NCI-H187 treated with DMSO at 0.1 percent for 48 hours (cell line): ENCODE results near the gene MRC1.
"Not testable (repeated sequence)": the region's sequence is repeated elsewhere in the genome, so short reads cannot be mapped to it uniquely, and the experiment has no call there.

Source experiments
- DNase-seq: peaks from one replicate; lab custom pipeline; 2025; lab: John Stamatoyannopoulos, UW

MRC1 gene

DNA sequence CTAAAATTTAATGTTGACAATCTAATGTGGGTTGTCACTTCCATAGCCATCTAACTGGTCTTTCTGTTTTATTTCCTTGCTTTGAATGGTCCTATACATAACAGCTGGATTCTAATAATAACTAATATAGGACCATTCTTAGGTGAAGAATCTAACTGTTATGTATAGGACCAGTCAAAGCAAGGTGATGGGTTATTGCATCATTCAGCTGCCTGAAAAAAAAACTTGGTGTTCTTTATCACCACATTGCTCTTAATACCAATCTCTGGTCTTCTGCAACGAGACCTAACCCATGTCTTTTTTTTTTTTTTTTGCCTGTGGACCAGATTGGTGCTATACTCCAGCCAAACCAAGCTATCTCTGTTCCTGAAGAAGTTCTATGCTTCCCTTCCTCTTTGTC lies 96.9 kb downstream of the MRC1 start:
- no peak for DNase-seq

DNA sequence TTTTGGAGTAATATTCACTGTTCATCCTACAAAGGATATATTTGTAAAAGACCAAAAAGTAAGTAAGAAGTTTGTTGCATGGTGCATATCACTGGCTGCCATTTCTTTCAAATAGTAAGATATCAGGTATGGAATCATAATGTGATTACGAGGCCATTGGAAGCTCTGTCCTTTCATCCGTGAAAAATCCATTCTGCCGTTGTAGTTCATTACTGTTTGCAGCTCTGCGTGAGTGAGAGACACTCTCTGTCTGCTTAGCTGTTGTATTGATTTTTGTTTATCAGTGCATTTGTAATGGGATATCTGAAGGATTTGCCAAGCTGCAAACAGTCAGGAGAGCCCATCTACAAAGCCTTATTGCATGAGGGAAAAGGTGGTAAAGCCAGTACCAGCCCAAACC lies 98.5 kb downstream of the MRC1 start:
- no peak for DNase-seq

DNA sequence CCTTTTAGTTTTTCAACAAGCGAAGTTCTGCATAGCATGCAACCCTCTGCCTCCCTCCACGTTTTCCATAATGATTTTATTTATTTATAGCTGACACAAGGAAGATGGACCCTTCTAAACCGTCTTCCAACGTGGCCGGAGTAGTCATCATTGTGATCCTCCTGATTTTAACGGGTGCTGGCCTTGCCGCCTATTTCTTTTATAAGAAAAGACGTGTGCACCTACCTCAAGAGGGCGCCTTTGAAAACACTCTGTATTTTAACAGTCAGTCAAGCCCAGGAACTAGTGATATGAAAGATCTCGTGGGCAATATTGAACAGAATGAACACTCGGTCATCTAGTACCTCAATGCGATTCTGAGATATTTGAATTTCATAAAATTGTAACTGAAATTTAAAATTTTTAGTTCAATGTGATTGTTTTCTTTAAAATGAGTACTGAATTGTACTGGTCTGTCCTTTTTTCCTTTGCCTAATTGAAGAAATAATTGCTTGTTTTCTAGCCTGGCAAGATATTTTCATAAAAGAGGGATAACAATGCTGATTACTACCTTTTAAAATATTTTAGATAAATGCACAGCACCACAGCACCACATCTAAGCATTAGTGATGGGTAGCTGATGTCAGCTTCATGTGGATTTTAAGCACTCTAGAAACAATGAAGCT lies 101.1 kb downstream of the MRC1 start:
- DNase-seq, result no peak

DNA sequence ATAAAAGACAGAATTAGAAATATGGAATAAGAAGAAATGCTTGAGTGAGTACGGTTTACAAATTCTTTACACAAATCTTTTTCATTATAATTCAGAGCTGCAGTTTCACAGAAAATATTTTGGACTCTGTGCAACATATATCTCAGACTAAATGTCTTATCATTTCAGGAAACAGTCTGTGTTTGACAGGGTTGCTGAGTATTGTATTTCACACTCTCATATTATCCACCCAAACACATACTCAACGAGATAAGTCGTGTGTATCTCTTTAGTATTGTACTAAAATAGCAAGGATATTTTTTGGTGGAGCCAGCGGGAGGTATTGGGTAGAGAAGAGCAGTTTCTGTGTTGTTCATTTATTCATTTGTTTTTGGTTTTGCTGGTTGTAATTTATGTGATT lies 103.6 kb downstream of the MRC1 start:
- DNase-seq, result no peak

DNA sequence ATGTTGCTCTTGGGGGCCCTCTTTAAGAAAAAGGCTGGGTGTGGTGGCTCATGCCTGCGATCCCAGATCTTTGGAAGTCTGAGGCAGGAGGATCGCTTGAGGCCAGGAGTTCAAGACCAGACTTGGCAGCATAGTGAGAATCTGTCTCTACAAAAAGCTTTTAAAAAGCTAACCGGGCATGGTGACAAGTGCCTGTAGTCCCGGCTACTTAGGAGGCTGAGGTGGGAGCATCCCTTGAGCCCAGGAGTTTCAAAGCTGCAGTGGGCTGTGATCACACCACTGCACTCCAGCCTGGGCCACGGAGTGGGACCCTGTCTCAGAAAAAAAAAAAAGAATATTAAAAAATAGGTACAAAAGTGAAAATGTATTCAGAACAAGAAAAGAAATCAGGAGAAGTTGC lies 104.5 kb downstream of the MRC1 start:
- no peak for DNase-seq

DNA sequence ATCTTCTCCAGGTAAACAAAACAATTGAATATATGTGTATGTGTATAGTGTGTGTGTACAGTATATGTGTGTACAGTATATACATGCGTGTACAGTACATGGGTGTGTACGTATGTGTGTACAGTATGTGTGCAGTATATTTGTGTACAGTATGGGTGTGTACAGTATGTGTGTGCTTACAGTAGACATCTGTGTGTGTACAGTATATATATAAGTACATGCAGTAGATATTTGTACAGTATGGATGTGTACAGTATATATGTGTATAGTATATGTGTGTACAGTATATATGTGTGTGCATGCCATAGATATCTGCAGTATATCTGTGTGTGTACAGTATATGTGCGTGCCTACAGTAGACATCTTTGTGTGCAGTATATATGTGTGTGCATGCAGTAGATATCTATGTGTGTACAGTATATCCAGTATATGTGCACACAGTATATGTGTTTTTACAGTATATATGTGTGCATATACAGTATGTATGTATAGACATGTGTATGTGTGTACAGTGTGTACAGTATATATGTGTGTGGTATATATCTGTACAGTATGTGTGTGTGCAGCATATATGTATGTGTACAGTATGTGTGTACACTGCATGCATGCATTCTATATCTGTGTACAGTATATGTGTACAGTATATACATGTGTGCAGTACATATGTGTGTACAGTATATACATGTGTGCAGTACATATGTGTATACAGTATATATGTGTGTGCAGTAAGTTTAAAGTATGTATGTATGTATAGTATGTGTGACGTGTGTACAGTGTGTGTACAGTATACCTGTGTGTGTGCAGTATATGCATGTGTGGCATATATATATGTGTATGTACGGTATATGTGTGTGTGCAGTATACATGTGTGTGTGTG lies 105.3 kb downstream of the MRC1 start:
- no peak for DNase-seq

DNA sequence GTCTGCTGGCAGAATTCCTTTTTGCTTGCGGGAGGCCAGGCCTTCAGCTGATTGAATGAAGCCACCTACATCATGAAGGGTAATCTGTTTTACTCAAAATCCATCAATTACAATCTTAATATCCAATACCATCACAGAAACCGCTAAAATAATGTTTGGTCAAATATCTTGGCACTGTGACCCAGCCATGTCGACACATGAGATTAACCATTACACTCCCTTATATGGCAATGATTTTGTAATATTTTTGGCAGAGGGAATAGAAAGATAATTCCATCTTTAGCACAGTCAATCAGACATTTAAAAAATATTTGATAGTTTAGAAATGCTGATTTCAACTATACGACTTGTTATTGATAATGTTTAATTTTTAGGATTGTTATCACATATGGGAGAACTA lies 106.0 kb downstream of the MRC1 start:
- no peak for DNase-seq

DNA sequence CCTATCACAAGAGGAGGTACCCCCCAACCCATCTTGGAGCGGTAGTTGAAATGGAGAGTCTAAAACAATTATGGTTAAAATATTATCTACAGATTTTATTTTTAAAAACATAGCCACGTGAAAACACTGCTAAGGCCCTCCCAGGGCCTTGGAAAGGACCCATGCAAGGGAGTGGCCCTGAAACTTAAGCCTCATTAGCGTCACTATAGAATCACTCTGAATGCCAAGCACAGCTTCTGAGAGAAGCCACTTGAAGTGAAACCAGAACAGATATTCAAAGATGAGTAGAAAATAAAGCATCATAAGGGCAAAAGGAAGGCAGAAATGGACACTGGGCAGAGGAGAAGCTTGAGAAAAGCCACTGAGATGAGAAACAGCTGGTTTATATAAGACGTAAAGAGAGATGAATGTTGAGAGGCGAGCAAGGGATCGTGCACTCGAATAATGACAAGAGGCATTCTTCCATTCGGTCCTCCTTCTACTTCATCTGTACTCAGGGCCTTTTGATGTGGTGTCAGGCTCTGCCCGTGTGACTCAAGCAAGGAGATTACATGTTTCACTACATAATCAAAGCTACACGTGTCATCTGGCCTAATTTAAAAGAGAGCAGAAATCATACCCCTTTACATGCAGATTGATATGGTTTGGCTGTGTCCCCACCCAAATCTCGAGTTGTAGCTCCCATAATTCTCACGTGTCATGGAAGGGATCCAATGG lies 109.2 kb downstream of the MRC1 start:
- no peak for DNase-seq

DNA sequence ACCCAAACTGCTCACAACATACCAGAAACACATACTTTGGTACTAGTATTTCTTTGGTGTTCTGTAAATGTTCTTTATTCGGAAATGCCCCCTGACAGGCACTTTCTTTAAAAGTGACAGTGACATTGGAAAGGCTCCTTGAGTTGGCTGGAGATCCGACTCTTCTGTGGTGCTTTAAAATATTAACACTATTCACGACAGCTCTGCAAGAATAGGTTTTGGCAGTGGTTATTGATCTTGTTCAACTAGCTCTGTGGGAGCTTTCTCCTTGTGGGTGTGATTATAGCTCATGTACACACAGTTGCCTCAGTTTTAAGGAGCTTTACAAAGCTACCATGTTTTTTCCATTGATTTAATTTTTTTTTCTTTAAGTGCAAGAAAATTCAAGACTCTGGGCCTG lies 112.2 kb downstream of the MRC1 start:
- no peak for DNase-seq

DNA sequence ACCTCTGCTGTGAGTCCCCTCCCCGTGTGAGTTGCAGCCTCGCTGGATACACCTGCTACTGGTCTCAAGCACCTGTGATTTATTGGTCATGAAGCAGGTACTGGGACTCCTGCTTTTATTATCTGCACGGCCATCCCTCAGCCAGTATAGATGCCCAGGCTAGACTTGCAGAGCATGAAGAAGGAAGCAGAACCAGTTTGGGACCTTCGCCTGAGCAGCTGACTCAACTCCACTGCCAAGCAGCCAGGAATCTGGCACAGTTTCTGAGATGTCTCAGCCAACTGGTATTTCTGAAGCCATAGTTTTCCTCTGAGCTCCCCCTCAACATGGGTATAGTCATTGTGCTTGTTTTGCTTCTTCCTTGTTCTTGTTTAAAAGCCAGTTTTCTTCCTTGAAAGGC lies 114.6 kb downstream of the MRC1 start:
- DNase-seq, result no peak

DNA sequence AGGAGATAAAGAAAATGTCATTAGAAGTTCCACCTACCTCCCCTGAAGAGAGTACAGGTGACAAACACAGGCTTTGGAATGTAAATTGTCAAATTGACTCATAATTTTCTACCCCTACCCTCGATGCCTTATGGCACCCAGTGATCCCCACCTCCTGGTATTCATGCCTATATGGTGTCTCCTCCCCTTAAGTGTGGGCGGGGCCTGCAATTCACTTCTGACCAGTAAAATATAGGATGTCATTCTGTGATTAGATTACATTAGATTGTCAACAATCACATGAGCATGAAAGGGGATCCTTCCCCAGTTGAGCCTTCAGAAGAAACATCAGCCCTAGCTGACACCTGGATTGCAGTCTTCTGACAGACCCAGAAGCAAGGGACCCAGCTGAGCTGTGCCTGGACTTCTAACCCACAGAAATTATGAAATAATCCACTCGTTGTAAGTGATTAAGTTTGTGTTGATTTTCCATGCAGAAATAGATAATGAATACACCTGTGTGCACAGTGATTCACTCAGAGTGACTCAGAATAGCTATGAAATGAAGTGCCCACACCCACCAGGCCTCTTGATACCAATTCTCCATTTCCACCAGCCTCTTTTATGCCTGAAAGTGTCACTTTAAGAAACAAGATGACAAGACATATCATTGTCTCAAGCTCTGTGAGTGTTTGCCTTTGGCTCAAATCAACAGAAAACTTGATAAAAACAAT lies 134.0 kb downstream of the MRC1 start:
- DNase-seq, result no peak

DNA sequence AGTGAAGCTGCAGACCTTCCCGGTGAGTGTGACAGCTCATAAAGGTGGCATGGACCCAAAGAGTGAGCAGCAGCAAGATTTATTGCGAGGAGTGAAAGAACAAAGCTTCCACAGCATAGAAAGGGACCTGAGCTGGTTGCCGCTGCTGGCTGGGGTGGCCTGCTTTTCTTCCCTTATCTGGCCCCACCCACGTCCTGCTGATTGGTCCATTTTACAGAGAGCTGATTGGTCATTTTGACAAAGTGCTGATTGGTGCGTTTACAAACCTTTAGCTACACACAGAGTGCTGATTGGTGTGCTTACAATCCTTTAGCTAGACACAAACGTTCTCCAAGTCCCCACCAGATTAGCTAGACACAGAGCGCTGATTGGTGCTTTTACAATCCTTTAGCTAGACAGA lies 141.1 kb downstream of the MRC1 start:
- DNase-seq, result not testable (repeated sequence)

DNA sequence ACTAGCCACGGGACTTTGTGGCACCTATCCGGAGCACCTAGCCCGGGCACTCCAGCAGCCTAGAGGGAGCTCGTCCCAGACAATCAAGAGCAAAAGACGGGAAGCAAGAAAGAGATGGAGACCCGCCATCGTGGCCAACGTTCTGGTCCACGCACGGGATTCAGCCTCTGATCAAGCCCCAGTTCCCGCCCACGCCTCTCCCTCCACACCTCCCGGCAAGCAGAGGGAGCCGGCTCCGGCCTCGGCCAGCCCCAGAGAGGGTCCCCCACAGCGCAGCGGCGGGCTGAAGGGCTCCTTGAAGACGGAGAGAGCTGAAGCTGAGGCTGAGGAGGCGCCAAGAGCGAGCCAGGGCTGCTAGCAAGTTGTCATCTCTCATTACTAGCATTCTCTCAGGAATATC lies 141.6 kb downstream of the MRC1 start:
- DNase-seq, result no peak

DNA sequence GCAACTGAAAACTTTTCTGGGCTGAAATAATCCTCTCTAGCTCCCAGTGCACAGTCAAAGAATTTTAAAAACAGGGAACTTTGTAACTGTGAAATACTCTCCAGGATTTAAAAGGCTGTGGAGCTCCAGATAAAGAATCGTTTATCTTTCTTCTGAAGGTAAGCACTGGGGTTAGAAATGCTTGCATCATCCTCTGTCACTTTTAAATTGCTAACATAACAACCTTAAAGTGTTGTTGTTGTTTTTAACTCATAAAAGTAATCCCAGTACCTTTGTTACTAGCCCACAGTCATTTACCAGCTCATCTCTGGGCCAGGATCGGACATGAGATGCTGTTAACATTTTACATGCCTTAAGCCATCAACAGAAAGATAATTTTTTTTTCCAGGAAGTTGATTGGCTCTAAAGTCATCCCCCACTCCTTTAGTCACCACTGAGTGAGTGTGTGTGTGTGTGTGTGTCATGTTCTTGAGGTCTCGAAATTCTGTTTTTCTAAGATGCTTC lies 142.8 kb downstream of the MRC1 start, which contains the start of gene SLC39A12:
TSS of gene SLC39A12 (plus strand) at position 51 of the 504 bp plus-strand sequence. CDS start 1,359 bp downstream, outside the sequence.
- DNase-seq, result no peak

DNA sequence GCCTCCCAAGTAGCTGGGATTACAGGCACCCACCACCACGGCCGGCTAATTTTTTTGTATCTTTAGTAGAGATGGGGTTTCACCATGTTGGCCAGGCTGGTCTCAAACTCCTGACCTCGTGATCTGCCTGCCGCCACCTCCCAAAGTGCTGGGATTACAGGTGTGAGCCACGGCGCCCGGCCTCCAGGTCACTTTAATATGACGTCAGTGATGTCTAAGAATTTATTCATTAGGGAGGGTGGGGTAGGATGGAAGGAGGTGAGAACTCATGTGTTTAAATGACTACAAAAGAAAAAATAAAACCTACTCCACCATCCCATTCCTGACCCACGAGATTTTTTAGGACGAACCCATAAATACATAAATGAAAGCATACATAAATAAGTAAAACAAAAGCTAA lies 145.2 kb downstream of the MRC1 start:
- not testable (repeated sequence) for DNase-seq

DNA sequence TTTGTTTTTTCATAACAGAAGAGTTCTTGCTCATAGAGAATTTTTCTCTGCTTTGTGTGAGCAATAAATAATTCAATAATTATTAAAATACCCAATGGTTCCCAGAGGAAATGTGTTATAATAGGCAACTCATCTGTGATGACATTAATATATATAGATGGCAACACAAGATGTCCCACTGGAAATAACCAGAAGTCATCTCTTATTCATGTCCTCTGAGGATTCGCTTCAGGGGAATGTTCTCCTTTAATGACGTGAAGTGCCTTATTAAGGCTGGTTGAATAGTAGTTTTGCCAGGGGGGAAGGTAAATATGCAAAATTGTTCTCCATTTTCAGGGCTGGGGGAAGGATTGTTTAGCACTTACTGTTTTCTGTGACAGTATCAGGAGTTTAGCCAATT lies 145.7 kb downstream of the MRC1 start:
- no peak for DNase-seq

DNA sequence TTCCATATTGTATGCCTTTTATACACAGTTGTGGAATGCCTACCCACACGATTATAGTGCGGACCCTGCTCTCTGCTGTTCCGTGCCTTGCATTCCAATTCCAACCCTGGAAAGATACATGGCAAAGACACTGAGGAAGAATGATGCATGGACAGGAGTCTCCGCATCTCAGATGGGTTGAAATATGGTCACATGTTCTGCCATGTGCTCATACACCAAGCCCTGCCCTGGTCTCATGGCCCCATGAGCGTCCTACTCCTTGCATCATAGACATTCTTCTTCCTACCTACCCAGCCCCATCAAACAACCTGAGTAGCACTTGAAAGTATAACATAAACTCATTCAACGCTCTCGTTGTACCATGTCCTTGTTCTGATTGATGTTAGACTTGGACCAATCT lies 148.9 kb downstream of the MRC1 start:
- DNase-seq, result no peak

DNA sequence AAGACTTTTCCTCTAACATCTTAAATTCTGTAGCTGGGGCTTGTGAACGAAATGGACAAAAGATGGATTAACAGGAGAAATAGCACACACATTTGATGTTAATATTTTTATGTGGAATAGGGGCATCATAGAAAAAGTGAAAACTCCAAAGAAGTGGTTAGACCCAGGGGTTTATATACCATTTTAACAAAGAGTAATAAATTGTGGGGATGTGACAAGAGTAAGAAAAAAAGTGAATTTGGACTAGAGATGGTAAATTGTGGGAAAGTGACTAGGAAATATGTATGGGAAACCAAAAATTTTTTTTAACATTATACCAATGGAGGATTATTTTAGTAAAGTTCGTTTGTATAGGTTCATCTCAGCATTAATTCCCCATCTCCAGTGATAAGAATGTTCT lies 150.7 kb downstream of the MRC1 start:
- DNase-seq, result no peak
